Smooth muscle cell (in vitro differentiated cells): Measurements from ENCODE around the gene KCNIP3. TPM values are rescaled to one million over a fixed set of nuclear protein-coding genes. Genes with fewer than 3 reads are reported as not detected.

Experiments used
- DNase-seq: peaks from one replicate; lab custom pipeline; 2025; ENCODE audit not compliant: unreplicated experiment; lab: John Stamatoyannopoulos, UW
- H2AFZ ChIP-seq: fragments of 200-600 bp; sonication (generic); 2 replicates; pipeline ENCODE4 v1.6.0; 2016; ENCODE audit warnings: antibody characterized with exemption, low read depth, mild to moderate bottlenecking
- H3F3A ChIP-seq: fragments of 200-600 bp; sonication (generic); 2 replicates; pipeline ENCODE4 v1.6.0; 2017; ENCODE audit warnings: antibody characterized with exemption, low read depth
- H3K27ac ChIP-seq: fragments of 200-600 bp; sonication (generic); 2 replicates; pipeline ENCODE4 v1.5.1; 2016; ENCODE audit warnings: low read depth, mild to moderate bottlenecking
- H3K27me3 ChIP-seq: fragments of 200-600 bp; sonication (generic); 2 replicates; pipeline ENCODE4 v1.6.1; 2016; ENCODE audit warnings: low read depth, mild to moderate bottlenecking
- H3K36me3 ChIP-seq: fragments of 200-600 bp; sonication (generic); 2 replicates; pipeline ENCODE4 v1.5.1; 2016; ENCODE audit warnings: low read depth
- H3K4me1 ChIP-seq: fragments of 200-600 bp; sonication (generic); 2 replicates; pipeline ENCODE4 v1.5.1; 2016; ENCODE audit warnings: low read depth
- H3K4me2 ChIP-seq: fragments of 200-600 bp; sonication (generic); 2 replicates; pipeline ENCODE4 v1.6.0; 2016; ENCODE audit warnings: mild to moderate bottlenecking
- H3K4me3 ChIP-seq: fragments of 200-600 bp; sonication (generic); 2 replicates; pipeline ENCODE4 v1.5.1; 2016; ENCODE audit warnings: mild to moderate bottlenecking
- H3K79me2 ChIP-seq: fragments of 200-600 bp; sonication (generic); 2 replicates; pipeline ENCODE4 v1.6.0; 2016; ENCODE audit warnings: low read depth, mild to moderate bottlenecking
- H3K9ac ChIP-seq: fragments of 200-600 bp; sonication (generic); 2 replicates; pipeline ENCODE4 v1.6.0; 2016; ENCODE audit warnings: low read depth
- H3K9me3 ChIP-seq: fragments of 200-600 bp; sonication (generic); replicated peaks from 2 replicates; pipeline ENCODE4 v1.5.1; 2016; ENCODE audit warnings: low read depth
- H4K20me1 ChIP-seq: fragments of 200-600 bp; sonication (generic); 2 replicates; pipeline ENCODE4 v1.6.0; 2016; ENCODE audit warnings: low read depth
- WGBS: methylation state at CpG from one replicate; pipeline ENCODE4 v1.1.7; 2016; ENCODE audit warnings: low lambda C conversion rate; 5-methylcytosine and 5-hydroxymethylcytosine counted together
- polyA plus RNA-seq: library from polyadenylated mRNA; unstranded; fragments of >200 nt; fragmentation: Nextera tagmentation; extraction: Ambion mirVana; gene quantifications from 2 replicates; pipeline ENCODE4 v1.2.1, GENCODE V29; 2016
- total RNA-seq: library from RNA; depleted of rRNA; stranded (reverse); fragments of >200 nt; gene quantifications from 2 replicates; pipeline ENCODE4 v1.2.3, GENCODE V29; 2014
- TF ChIP-seq, protein P1 (sequence below): fragments of 200-600 bp; sonication (generic); IDR thresholded peaks from 2 replicates; pipeline ENCODE4 v1.5.1; 2017; ENCODE audit warnings: borderline replicate concordance, mild to moderate bottlenecking, antibody characterized with exemption; ENCODE audit not compliant: insufficient read depth, poor library complexity, severe bottlenecking

The KCNIP3 gene
- total and polyA plus RNA-seq, 2 experiments from 2014 or later: 1.1 to 7.6 TPM

DNA sequence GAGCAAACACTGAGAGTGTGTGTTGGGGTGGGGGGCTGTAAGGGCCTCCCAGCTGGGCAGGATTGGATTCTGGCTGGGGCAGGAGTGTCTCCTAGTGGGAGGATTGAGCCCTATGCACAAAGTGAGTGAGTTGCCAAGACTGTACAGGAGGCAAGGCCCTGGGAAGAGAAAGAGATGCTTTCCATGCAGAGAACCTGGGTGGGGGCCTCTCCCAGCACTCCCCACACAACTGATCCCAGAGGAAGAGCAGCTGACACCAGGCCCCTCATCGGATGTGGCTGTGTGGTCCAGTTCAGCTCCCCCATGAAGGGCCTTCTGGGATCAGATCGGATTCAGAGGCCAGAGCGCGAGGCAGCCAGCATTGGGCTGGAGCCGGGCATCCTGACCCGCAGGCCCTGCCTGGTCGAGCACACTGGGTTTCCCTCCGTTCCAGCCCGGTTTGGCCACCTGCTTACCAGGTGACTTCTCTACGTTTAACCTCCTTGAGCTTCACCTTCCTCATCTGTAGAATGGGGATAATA lies 56.0 kb downstream of the KCNIP3 start:
- no peaks in the 10 kb centered on the region for H3K9me3 ChIP-seq
- no peaks in the 10 kb centered on the region for H3K27me3 ChIP-seq
- TF ChIP-seq, protein P1, sequence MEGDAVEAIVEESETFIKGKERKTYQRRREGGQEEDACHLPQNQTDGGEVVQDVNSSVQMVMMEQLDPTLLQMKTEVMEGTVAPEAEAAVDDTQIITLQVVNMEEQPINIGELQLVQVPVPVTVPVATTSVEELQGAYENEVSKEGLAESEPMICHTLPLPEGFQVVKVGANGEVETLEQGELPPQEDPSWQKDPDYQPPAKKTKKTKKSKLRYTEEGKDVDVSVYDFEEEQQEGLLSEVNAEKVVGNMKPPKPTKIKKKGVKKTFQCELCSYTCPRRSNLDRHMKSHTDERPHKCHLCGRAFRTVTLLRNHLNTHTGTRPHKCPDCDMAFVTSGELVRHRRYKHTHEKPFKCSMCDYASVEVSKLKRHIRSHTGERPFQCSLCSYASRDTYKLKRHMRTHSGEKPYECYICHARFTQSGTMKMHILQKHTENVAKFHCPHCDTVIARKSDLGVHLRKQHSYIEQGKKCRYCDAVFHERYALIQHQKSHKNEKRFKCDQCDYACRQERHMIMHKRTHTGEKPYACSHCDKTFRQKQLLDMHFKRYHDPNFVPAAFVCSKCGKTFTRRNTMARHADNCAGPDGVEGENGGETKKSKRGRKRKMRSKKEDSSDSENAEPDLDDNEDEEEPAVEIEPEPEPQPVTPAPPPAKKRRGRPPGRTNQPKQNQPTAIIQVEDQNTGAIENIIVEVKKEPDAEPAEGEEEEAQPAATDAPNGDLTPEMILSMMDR: no peak
- 86% methylated on average over 10 of the region's 10 CpGs for WGBS
- no peaks in the 10 kb centered on the region for H3K36me3 ChIP-seq
- H3K4me2 ChIP-seq: no peak overlapping the region
- no peak overlapping the region for H3K4me3 ChIP-seq
- no peaks in the 10 kb centered on the region for H4K20me1 ChIP-seq
- H3K27ac ChIP-seq: no peak overlapping the region
- no peak overlapping the region for H3K9ac ChIP-seq
- no peak for DNase-seq
- no peaks in the 10 kb centered on the region for H3K4me1 ChIP-seq
- H3K79me2 ChIP-seq: no peaks in the 10 kb centered on the region
- no peak overlapping the region for H2AFZ ChIP-seq
- H3F3A ChIP-seq: no peaks in the 10 kb centered on the region

DNA sequence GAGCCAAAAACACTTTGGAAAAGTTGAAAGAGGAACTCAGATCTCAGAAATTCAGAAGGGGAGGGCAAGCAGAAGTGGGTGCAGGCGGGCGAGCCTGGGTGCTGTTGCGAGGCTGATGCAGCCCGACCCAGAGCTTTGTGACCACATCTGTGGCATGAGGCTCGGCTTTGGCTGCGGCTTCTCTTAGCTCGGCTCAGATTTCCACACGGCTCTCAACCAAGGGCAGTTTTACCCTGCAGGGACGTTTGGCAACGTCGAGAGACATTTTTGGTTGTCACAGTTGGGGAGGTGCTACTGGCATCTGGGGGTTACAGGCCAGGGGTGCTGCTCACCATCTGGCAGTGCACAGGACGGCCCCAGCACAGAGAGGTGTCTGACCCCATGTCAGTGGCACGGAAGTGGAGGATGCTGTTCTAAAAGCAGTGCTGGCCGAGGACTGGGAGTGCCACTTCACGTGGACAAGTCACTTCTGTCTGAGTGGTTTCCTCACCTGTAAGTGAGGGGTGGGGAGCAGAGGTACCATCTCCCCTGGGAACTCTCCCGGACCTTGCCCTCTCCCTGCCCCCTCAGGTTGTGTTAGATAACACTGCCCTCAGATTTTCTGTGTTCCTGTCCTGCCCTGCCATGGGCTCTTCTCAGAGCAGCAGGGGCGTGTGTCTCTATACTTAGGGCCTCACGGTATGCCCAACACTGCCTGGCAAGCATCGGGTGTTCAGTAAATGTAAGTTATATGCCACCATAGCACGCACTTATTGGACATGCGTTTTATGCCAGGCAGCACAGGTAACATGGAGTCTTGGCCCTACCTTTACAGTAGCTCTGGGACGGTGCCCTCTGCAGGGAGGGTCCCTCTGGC lies 56.7 kb downstream of the KCNIP3 start:
- DNase-seq: no peak
- Histone ChIP-seq H3K4me1 (no peaks in the 10 kb centered on the region), H3K79me2 (no peaks in the 10 kb centered on the region), H3F3A (no peaks in the 10 kb centered on the region), H3K27ac (no peak overlapping the region), H2AFZ (no peak overlapping the region), H3K9ac (no peak overlapping the region), H3K4me3 (no peak overlapping the region), H3K27me3 (no peaks in the 10 kb centered on the region), H3K9me3 (no peaks in the 10 kb centered on the region), H3K36me3 (no peaks in the 10 kb centered on the region), H3K4me2 (no peak overlapping the region), H4K20me1 (no peaks in the 10 kb centered on the region)
- TF ChIP-seq, protein P1: no peak
- 88% methylated on average over 22 of the region's 22 CpGs for WGBS

DNA sequence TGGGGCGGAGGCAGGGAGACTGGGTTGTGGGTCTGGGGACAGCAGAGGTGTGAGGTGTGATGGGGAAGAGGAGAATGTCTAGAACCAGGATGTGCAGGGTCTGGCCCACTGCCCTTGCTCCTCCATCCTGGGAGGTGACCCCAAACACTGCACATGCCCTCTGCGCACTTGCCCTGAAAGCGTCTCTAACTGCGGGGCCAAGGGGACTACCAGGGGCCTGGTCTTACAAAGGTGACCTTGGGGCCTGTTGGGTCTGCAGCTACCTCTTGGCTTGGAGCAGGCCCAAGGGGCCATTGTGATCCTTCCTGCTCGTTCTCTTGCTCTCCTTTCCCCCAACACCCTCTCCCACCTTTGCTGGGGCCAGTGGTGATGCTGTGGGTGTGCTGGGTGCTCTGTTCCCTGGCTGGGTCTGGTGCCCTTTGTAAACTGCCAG lies 57.3 kb downstream of the KCNIP3 start:
- no peaks in the 10 kb centered on the region for H3K9me3 ChIP-seq
- H3K4me2 ChIP-seq: no peak overlapping the region
- no peaks in the 10 kb centered on the region for H3F3A ChIP-seq
- 87% methylated on average over 5 of the region's 5 CpGs for WGBS
- H3K36me3 ChIP-seq: no peaks in the 10 kb centered on the region
- no peak overlapping the region for H2AFZ ChIP-seq
- H3K27ac ChIP-seq: no peak overlapping the region
- DNase-seq: no peak
- H4K20me1 ChIP-seq: no peaks in the 10 kb centered on the region
- H3K4me3 ChIP-seq: no peak overlapping the region
- H3K79me2 ChIP-seq: no peaks in the 10 kb centered on the region
- no peaks in the 10 kb centered on the region for H3K4me1 ChIP-seq
- no peak overlapping the region for H3K9ac ChIP-seq
- no peaks in the 10 kb centered on the region for H3K27me3 ChIP-seq
- TF ChIP-seq, protein P1: no peak
